ENCODE data around the gene LDHB.
"Not testable (repeated sequence)": the region's sequence is repeated elsewhere in the genome, so short reads cannot be mapped to it uniquely, and the experiment has no call there.

LDHB gene

GRCh38 chr12:21675641-21676040, 18.0 kb upstream of the LDHB start:
- H3K9me3 Mint-ChIP-seq: no peaks in the 10 kb centered on the region
- H3K36me3 Mint-ChIP-seq: no peaks in the 10 kb centered on the region
- H3K4me1 Mint-ChIP-seq: no peaks in the 10 kb centered on the region
- no peak for ATAC-seq (ENCODE audit: low read depth)
- H3K4me3 Mint-ChIP-seq: no peak overlapping the region
- peaks cover 6% of the 10 kb centered on the region for H3K27me3 Mint-ChIP-seq
- H3K27ac Mint-ChIP-seq: no peak overlapping the region
- no peak for DNase-seq (ENCODE audit: low spot score in 2 of 2)

DNA sequence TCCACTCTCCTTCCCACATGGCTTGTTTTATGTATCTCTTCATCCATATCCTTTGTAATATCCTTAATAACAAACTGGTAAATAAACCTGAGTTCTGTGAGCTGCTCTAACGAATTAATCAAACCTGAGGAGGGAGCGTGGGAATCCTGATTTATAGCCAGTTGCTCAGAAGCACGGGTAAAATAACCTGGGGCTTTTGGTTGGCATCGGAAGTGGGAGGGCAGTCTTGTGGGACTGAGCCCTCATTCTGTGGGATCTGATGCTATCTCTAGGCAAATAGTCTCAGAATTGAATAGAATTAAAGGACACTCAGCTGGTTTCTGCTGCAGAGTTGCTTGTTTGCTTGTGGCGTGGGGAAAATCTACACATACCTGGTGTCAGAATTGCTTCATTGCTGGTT, 17.5 kb upstream of the LDHB start:
- H3K27ac Mint-ChIP-seq: no peak overlapping the region
- DNase-seq (ENCODE audit: low spot score in 2 of 2): no peak
- no peaks in the 10 kb centered on the region for H3K4me1 Mint-ChIP-seq
- H3K36me3 Mint-ChIP-seq: no peaks in the 10 kb centered on the region
- H3K9me3 Mint-ChIP-seq: no peaks in the 10 kb centered on the region
- H3K4me3 Mint-ChIP-seq: no peak overlapping the region
- H3K27me3 Mint-ChIP-seq: peaks cover 10% of the 10 kb centered on the region
- no peak for ATAC-seq (ENCODE audit: low read depth)

DNA sequence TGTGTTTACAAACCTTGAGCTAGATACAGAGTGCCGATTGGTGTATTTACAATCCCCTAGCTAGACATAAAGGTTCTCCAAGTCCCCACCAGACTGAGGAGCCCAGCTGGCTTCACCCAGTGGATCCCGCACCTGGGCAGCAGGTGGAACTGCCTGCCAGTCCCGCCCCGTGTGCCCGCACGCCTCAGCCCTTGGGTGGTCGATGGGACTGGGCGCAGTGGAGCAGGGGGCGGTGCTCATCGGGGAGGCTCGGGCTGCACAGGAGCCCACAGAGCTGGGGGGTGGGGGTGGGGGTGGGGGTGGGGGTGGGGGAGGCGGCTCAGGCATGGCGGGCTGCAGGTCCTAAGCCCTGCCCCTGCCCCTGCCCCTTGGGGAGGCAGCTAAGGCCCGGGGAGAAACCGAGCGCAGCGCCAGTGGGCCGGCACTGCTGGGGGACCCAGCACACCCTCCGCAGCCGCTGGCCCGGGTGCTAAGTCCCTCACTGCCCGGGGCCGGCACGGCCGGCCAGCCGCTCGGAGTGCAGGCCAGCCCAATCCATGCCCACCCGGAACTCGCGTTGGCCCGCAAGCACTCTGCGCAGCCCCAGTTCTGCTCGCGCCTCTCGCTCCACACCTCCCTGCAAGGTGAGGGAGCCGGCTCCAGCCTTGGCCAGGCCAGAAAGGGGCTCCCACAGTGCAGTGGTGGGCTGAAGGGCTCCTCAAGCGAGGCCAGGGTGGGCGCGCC, 16.3 kb upstream of the LDHB start:
- not testable (repeated sequence) for H3K4me1 Mint-ChIP-seq; H3K9me3 Mint-ChIP-seq; H3K27ac Mint-ChIP-seq; DNase-seq (ENCODE audit: low spot score in 2 of 2); H3K36me3 Mint-ChIP-seq; H3K27me3 Mint-ChIP-seq; H3K4me3 Mint-ChIP-seq; ATAC-seq (ENCODE audit: low read depth)

- Mint-ChIP-seq H3K27me3 (peaks cover 12% of the 10 kb centered on the region), H3K9me3 (no peaks in the 10 kb centered on the region), H3K27ac (no peak overlapping the region), H3K4me1 (no peaks in the 10 kb centered on the region), H3K4me3 (no peak overlapping the region), H3K36me3 (no peaks in the 10 kb centered on the region)
- ATAC-seq (ENCODE audit: low read depth) (no peak), DNase-seq (ENCODE audit: low spot score in 2 of 2) (no peak)
These were observed 14.5 kb upstream of the LDHB start for GRCh38 chr12:21672146-21672545.

DNA sequence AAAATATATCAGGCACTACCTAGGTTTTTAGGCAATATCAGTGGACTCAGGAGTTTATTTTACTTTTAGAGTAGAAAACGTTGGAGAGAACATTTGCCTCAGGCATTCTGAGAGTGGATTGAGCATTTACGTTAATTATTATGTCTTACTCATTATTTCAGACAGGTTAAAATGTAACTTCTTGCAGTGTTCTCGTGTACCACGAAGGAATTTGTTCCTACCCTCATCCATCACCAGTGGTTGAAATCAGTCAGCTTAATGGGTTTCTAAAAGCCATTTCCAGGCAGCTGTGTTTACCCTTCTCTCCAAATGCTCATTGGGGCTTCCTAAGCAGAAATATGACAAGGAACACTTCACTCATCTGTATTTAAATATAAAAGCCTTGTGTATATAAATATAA, 9.1 kb upstream of the LDHB start:
- Mint-ChIP-seq H3K4me3 (no peak overlapping the region), H3K36me3 (no peaks in the 10 kb centered on the region), H3K27me3 (peaks cover 7% of the 10 kb centered on the region), H3K4me1 (no peaks in the 10 kb centered on the region), H3K27ac (no peak overlapping the region), H3K9me3 (no peaks in the 10 kb centered on the region)
- DNase-seq (ENCODE audit: low spot score in 2 of 2): no peak
- no peak for ATAC-seq (ENCODE audit: low read depth)

DNA sequence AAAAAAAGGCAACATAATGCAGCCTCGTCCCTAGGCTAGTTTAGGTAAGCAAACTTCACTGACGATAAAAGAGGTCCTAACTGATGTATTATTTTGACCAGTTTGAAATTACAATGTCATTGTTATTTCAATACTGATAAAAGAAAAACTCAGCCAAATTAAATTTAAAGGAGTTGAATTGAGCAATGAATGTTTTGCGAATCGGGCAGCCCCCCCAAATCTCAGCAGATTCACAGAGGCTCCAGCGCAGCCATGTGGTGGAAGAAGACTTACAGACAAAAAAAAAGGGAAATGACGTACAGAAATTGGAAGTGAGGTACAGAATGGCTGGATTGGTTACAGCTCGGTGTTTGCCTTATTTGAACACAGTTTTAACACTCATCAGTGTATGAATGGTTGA, 8.2 kb upstream of the LDHB start:
- DNase-seq (ENCODE audit: low spot score in 2 of 2) (no peak), ATAC-seq (ENCODE audit: low read depth) (no peak)
- Mint-ChIP-seq H3K27me3 (peaks cover 7% of the 10 kb centered on the region), H3K4me3 (no peak overlapping the region), H3K27ac (no peak overlapping the region), H3K36me3 (no peaks in the 10 kb centered on the region), H3K4me1 (no peaks in the 10 kb centered on the region), H3K9me3 (no peaks in the 10 kb centered on the region)

DNA sequence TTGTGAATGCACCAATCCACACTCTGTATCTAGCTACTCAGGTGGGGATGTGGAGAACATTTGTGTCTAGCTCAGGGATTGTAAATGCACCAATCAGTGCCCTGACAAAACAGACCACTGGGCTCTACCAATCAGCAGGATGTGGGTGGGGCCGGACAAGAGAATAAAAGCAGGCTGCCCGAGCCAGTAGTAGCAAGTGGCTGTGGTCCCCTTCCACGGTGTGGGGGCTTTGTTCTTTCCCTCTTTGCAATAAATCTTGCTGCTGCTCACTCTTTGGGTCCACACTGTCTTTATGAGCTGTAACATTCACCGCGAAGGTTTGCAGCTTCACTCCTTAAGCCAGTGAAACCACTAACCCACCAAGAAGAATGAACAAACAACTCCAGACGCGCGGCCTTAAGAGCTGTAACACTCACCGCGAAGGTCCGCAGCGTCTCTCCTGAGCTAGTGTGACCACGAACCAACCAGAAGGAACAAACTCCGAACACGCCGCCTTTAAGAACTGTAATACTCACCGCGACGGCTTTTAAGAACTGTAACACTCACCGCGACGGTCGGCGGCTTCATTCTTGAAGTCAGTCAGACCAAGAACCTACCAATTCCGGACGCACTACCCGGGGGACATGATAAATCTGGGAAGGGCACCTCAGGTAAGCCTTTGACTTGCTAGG, 4.6 kb upstream of the LDHB start:
- no peaks in the 10 kb centered on the region for H3K4me1 Mint-ChIP-seq
- no peaks in the 10 kb centered on the region for H3K36me3 Mint-ChIP-seq
- no peaks in the 10 kb centered on the region for H3K27me3 Mint-ChIP-seq
- no peak for ATAC-seq (ENCODE audit: low read depth)
- no peak overlapping the region for H3K27ac Mint-ChIP-seq
- H3K4me3 Mint-ChIP-seq: no peak overlapping the region
- DNase-seq (ENCODE audit: low spot score in 2 of 2): no peak
- H3K9me3 Mint-ChIP-seq: no peaks in the 10 kb centered on the region

DNA sequence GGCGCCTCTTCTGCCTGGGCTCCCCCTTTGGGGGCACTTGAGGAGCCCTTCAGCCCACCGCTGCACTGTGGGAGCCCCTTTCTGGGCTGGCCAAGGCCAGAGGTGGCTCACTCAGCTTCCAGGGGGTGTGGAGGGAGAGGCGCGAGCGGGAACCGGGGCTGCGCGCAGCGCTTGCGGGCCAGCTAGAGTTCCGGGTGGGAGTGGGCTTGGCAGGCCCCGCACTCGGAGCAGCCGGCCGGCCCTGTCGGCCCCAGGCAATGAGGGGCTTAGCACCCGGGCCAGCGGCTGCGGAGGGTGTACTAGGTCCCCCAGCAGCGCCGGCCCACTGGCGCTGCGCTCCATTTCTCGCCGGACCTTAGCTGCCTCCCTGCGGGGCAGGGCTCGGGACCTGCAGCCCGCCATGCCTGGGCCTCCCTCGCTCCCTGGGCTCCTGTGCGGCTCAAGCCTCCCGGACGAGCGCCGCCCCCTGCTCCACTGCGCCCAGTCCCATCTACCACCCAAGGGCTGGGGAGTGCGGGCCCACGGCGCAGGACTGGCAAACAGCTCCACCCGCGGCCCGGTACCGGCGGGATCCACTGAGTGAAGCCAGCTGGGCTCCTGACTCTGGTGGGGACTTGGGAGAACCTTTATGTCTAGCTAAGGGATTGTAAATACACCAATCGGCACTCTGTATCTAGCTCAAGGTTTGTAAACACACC, 3.9 kb upstream of the LDHB start:
- H3K27ac Mint-ChIP-seq: not testable (repeated sequence)

GRCh38 chr12:21659383-21659782, 1.7 kb upstream of the LDHB start:
- no peaks in the 10 kb centered on the region for H3K9me3 Mint-ChIP-seq
- no peak overlapping the region for H3K27ac Mint-ChIP-seq
- H3K36me3 Mint-ChIP-seq: peaks cover 1% of the 10 kb centered on the region
- peaks cover 14% of the 10 kb centered on the region for H3K4me1 Mint-ChIP-seq
- ATAC-seq (ENCODE audit: low read depth) (no peak), DNase-seq (ENCODE audit: low spot score in 2 of 2) (no peak)
- H3K27me3 Mint-ChIP-seq: no peaks in the 10 kb centered on the region
- no peak overlapping the region for H3K4me3 Mint-ChIP-seq

More for the DNA sequence above, 3.9 kb upstream of the LDHB start:
- not testable (repeated sequence) for H3K9me3 Mint-ChIP-seq; H3K4me3 Mint-ChIP-seq; H3K36me3 Mint-ChIP-seq; DNase-seq (ENCODE audit: low spot score in 2 of 2); H3K4me1 Mint-ChIP-seq; ATAC-seq (ENCODE audit: low read depth); H3K27me3 Mint-ChIP-seq

DNA sequence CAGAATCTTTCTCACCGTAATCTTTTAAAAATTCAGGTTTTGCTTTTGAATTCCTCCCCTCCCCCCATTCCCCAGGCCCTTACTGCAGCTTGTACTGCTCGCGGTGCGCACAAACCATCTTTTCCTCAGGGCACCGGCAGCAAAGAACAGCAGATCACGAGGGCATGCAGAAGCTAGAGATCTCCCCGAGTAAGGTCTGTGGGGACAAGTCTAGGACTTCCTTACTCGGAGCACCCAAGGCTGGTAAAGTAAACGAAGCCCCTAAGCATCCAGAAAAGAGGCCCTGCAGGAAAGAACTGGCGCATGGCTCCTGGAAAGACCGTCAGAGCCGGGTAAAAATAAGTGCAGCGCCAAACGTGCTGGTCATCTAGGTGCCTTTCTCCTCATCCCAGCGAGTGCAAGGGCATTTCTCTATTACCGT, 727 bp downstream of the LDHB start:
- peak overlapping the region; percentile 98 for H3K4me3 Mint-ChIP-seq
- peak; percentile 24 for ATAC-seq (ENCODE audit: low read depth)
- H3K36me3 Mint-ChIP-seq: peaks cover 10% of the 10 kb centered on the region
- no peaks in the 10 kb centered on the region for H3K9me3 Mint-ChIP-seq
- H3K4me1 Mint-ChIP-seq: peaks cover 16% of the 10 kb centered on the region
- H3K27ac Mint-ChIP-seq: peak overlapping the region; percentile 73
- H3K27me3 Mint-ChIP-seq: no peaks in the 10 kb centered on the region
- DNase-seq (ENCODE audit: low spot score in 2 of 2): peak in 1 of 2 donors; percentile 15

DNA sequence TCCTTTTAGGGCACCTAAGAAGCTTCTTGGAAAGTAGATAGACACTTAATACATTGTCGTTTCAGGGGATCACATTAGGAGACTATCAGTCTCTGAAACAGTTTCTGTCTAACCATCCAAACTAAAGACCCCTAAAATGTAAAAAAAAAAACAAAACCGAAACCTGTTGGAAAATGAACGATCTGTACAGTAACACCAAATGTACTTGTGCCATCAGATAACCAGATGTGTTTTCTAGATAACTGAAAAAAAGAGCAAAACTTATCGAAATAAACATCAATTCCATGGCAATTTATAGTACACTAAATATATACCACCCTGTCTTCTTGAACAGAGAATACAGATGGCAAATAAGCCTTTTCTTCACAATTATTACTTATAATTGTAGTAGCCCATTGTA, 2.1 kb downstream of the LDHB start:
- peaks cover 15% of the 10 kb centered on the region for H3K36me3 Mint-ChIP-seq
- H3K27ac Mint-ChIP-seq: peak overlapping the region; percentile 73
- no peaks in the 10 kb centered on the region for H3K27me3 Mint-ChIP-seq
- H3K4me1 Mint-ChIP-seq: peaks cover 21% of the 10 kb centered on the region
- H3K4me3 Mint-ChIP-seq: peak overlapping the region; percentile 37
- H3K9me3 Mint-ChIP-seq: no peaks in the 10 kb centered on the region
- ATAC-seq (ENCODE audit: low read depth): no peak
- DNase-seq (ENCODE audit: low spot score in 2 of 2): no peak

GRCh38 chr12:21651821-21652220, 5.8 kb downstream of the LDHB start:
- ATAC-seq (ENCODE audit: low read depth) (no peak), DNase-seq (ENCODE audit: low spot score in 2 of 2) (no peak)
- Mint-ChIP-seq H3K36me3 (peaks cover 28% of the 10 kb centered on the region), H3K4me3 (no peak overlapping the region), H3K27me3 (no peaks in the 10 kb centered on the region), H3K4me1 (peaks cover 22% of the 10 kb centered on the region), H3K27ac (no peak overlapping the region), H3K9me3 (no peaks in the 10 kb centered on the region)

DNA sequence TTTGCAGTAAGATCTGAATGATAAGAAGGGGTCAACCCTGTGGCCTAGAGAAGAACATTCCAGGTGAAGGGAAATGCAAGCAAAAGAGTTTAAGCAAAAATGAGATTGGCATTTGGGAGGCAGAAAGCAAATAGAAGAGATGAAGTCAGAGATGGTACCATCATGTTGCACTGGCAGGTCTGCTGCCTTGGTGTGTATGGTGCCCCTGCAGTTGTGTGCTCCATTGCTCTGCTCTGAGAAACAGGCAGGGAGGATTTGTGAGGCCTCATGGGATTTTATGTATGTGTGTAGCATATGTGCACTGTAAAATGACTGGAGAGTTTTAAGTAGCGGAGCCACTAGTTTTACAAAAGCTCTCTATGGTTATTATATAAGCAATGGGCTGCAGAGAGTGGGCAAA, 6.6 kb downstream of the LDHB start:
- Mint-ChIP-seq H3K4me1 (peaks cover 17% of the 10 kb centered on the region), H3K27me3 (no peaks in the 10 kb centered on the region), H3K4me3 (no peak overlapping the region), H3K27ac (no peak overlapping the region), H3K36me3 (peaks cover 30% of the 10 kb centered on the region), H3K9me3 (no peaks in the 10 kb centered on the region)
- ATAC-seq (ENCODE audit: low read depth) (no peak), DNase-seq (ENCODE audit: low spot score in 2 of 2) (no peak)

- H3K4me1 Mint-ChIP-seq: peaks cover 20% of the 10 kb centered on the region
- DNase-seq (ENCODE audit: low spot score in 2 of 2): no peak
These were observed 8.6 kb downstream of the LDHB start for GRCh38 chr12:21649034-21649433.

More at GRCh38 chr12:21649034-21649433, 8.6 kb downstream of the LDHB start:
- H3K4me3 Mint-ChIP-seq: no peak overlapping the region
- no peaks in the 10 kb centered on the region for H3K9me3 Mint-ChIP-seq
- no peak for ATAC-seq (ENCODE audit: low read depth)
- peaks cover 36% of the 10 kb centered on the region for H3K36me3 Mint-ChIP-seq
- H3K27me3 Mint-ChIP-seq: no peaks in the 10 kb centered on the region
- no peak overlapping the region for H3K27ac Mint-ChIP-seq

Measured in memory B cell (primary cell).